ENCODE data around the gene TSSK2.

DNA sequence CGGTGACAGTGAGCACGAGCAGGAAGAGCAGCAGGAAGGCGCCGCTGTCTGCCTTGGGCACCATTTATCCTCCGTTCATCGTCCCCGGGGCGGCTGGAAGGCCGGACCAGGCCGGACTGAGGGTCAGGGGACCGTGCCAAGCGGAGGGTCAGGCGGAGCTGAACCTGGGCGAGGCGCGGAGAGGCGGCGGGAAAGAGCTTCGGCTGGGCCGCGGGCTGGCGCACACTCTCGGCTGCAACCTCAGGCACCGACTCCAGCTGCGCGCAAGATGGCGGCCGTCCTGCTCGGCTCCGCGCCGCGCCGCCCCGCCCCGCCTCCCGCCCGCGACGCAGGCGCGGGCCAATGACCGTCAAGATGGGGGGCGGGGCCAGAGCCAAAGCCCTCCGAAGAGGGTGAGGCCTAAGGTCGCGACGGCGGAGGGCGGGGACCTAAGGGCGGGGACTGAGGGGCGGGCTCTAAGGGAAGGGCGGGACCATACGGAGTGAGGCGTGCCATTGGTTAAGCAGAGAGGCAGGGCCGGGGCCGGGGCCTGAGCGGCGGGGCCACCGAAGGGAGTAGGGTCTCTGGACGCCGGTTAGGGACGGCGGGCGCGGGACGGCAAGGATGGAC is 8.9 kb upstream of the TSSK2 start, which contains the start of gene DGCR2:
- no peak for TF ChIP-seq ZBTB49 (tag by site-specific recombination; IDR thresholded peaks at IDR 0.05; ENCODE audit: low read depth)
- TF ChIP-seq ZNF239 (tag by site-specific recombination; IDR thresholded peaks at IDR 0.05) = no peak
- TF ChIP-seq, protein P1, sequence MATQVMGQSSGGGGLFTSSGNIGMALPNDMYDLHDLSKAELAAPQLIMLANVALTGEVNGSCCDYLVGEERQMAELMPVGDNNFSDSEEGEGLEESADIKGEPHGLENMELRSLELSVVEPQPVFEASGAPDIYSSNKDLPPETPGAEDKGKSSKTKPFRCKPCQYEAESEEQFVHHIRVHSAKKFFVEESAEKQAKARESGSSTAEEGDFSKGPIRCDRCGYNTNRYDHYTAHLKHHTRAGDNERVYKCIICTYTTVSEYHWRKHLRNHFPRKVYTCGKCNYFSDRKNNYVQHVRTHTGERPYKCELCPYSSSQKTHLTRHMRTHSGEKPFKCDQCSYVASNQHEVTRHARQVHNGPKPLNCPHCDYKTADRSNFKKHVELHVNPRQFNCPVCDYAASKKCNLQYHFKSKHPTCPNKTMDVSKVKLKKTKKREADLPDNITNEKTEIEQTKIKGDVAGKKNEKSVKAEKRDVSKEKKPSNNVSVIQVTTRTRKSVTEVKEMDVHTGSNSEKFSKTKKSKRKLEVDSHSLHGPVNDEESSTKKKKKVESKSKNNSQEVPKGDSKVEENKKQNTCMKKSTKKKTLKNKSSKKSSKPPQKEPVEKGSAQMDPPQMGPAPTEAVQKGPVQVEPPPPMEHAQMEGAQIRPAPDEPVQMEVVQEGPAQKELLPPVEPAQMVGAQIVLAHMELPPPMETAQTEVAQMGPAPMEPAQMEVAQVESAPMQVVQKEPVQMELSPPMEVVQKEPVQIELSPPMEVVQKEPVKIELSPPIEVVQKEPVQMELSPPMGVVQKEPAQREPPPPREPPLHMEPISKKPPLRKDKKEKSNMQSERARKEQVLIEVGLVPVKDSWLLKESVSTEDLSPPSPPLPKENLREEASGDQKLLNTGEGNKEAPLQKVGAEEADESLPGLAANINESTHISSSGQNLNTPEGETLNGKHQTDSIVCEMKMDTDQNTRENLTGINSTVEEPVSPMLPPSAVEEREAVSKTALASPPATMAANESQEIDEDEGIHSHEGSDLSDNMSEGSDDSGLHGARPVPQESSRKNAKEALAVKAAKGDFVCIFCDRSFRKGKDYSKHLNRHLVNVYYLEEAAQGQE (tag by site-specific recombination; IDR thresholded peaks at IDR 0.05) = no peak
